Stimulated activated CD4-positive, alpha-beta T cell treated with anti-CD3 and anti-CD28 coated beads, TNF-alpha, amount 100 ng/mL, for 1 hour (primary cell): ENCODE data around the gene MMS19.
A peak's percentile ranks its signal among the peaks of the same experiment; 100 is the strongest.

Source experiments
- DNase-seq, 3 donors: peaks; one replicate each; pipeline ENCODE4 v3.0.0-alpha.2; 2020; ENCODE audit warnings: low read depth in 3 of 3, low spot score in 1 of 3

Gene MMS19

GRCh38 chr10:97465982-97466381, 32.2 kb downstream of the MMS19 start:
- DNase-seq: no peak

GRCh38 chr10:97464226-97464625, 34.0 kb downstream of the MMS19 start:
- no peak for DNase-seq

GRCh38 chr10:97463363-97464132, 34.7 kb downstream of the MMS19 start:
- DNase-seq: no peak

- DNase-seq: no peak
Observed at GRCh38 chr10:97462309-97462708, 35.9 kb downstream of the MMS19 start.

GRCh38 chr10:97459933-97460332, 38.3 kb downstream of the MMS19 start:
- DNase-seq: no peak

GRCh38 chr10:97459111-97459510, 39.1 kb downstream of the MMS19 start:
- DNase-seq: no peak

GRCh38 chr10:97456686-97457065, 41.5 kb downstream of the MMS19 start:
- no peak for DNase-seq

- no peak for DNase-seq
Observed at GRCh38 chr10:97456034-97456685, 42.1 kb downstream of the MMS19 start.

GRCh38 chr10:97454330-97455036, 43.7 kb downstream of the MMS19 start:
- peak in 1 of 3 donors; percentile 9 for DNase-seq

- no peak for DNase-seq
Observed at GRCh38 chr10:97452352-97452751, 45.9 kb downstream of the MMS19 start.

- DNase-seq: no peak
Observed at GRCh38 chr10:97451605-97452004, 46.6 kb downstream of the MMS19 start.

GRCh38 chr10:97450828-97451227, 47.4 kb downstream of the MMS19 start:
- DNase-seq: no peak

GRCh38 chr10:97445722-97446639, 52.2 kb downstream of the MMS19 start, which contains the start of the genes EXOSC1 and ZDHHC16:
TSS of gene EXOSC1 (minus strand) at chr10:97446006. CDS start at chr10:97445985, 21 bp downstream.
TSS of gene ZDHHC16 (plus strand) at chr10:97446175. CDS start at chr10:97451676, 5,501 bp downstream.
- DNase-seq: peak; percentile 72 to 76 (median 76)

GRCh38 chr10:97445357-97445721, 52.9 kb downstream of the MMS19 start:
- DNase-seq: no peak

- DNase-seq: no peak
Observed at GRCh38 chr10:97444212-97444611, 54.0 kb downstream of the MMS19 start.

GRCh38 chr10:97442277-97442676, 55.9 kb downstream of the MMS19 start:
- DNase-seq: no peak

GRCh38 chr10:97435211-97435610, 63.0 kb downstream of the MMS19 start:
- no peak for DNase-seq

GRCh38 chr10:97434557-97434956, 63.7 kb downstream of the MMS19 start:
- DNase-seq: no peak

GRCh38 chr10:97434055-97434454, 64.2 kb downstream of the MMS19 start:
- DNase-seq: no peak

GRCh38 chr10:97428572-97428981, 69.6 kb downstream of the MMS19 start:
- peak in 1 of 3 donors; percentile 17 for DNase-seq
